G401 (cell line): ENCODE data around the gene C3orf62. TPM values are rescaled to one million over a fixed set of nuclear protein-coding genes. Genes with fewer than 3 reads are reported as not detected.
"Not testable (repeated sequence)": the region's sequence is repeated elsewhere in the genome, so short reads cannot be mapped to it uniquely, and the experiment has no call there.

Source experiments
- DNase-seq: peaks from one replicate; pipeline ENCODE4 v3.0.0-alpha.2; 2015; ENCODE audit warnings: low spot score
- in situ Hi-C: cut with HindIII; loops from 2 replicates; pipeline ENCODE4 v1.10.0; 2016; ENCODE audit warnings: low sequenced_read_pairs, mixed read lengths
- total RNA-seq: library from RNA; depleted of rRNA; stranded (reverse); fragments of >200 nt; shearing (Covaris generic); gene quantifications from 2 replicates; pipeline ENCODE4 v1.2.3, GENCODE V29; 2014

The C3orf62 gene
- total RNA-seq, 1 experiment from 2014 or later: 0.31 TPM

DNA sequence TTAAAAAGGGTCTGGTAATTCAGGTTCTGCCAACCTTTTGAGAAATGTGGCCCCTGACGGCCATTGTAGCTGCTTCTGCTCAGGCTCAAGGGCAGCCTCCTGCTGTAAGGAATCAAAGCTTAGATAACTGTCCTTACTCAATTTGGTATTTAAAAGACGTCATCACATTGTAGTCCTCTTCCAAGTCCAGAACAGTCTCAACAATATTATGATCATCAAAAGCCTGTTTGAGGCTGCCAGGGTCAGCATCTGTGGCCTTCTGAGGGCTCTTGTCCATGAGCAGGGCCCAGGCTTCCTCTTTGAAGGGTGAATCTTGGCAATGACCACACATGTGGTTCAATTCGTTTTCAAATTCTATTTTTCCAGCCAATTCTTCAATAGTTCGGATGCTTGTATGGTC, 6.0 kb downstream of the C3orf62 start:
- no peak for DNase-seq
- in situ Hi-C loops: no loop called here

- in situ Hi-C loops: no loop called here
- no peak for DNase-seq
Measured at GRCh38 chr3:49270156-49270500, 6.9 kb downstream of the C3orf62 start.

GRCh38 chr3:49269443-49270155, 7.4 kb downstream of the C3orf62 start:
- in situ Hi-C loops: no loop called here
- no peak for DNase-seq

GRCh38 chr3:49266410-49267095, 10.5 kb downstream of the C3orf62 start:
- DNase-seq: no peak
- in situ Hi-C loops: no loop called here

DNA sequence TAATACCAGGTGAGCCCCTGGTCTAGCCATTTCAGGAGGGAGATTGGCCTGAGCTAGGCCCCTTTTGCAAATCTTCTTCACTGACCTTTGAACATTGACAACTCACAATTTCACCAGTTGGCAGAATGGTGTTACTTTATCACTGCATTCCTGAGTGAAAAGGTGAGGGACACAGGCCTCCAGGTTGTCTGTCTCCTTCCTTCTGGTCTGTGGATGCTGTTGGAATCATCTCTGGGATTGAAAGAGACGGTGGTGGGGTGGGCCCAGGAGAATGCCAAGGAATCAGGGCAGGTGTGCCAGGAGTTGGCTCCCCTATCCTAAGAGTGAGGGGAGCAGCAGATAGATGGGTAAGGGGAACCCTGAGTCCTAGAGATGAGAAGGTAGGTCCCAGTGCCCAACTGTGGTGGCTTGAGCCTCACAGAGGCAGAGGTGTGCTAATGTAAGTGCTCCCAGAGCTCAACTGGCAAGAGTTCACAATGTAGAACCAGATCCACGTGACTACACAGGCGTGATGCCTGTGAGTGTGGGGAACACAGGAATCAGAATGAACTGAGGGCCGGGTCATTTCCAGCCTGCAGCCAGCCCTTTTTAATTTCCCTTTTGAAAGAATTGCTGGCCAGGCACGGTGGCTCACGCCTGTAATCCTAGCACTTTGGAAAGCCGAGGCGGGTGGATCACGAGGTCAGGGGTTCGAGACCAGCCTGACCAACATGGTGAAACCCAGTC, 11.2 kb downstream of the C3orf62 start:
- no peak for DNase-seq
- in situ Hi-C loops: no loop called here

- in situ Hi-C loops: no loop called here
Measured at GRCh38 chr3:49263159-49263889, 13.7 kb downstream of the C3orf62 start.

GRCh38 chr3:49260806-49261324, 16.2 kb downstream of the C3orf62 start:
- DNase-seq: no peak
- in situ Hi-C loops: no loop called here

More at GRCh38 chr3:49263159-49263889, 13.7 kb downstream of the C3orf62 start:
- no peak for DNase-seq

GRCh38 chr3:49257187-49257586, 19.8 kb downstream of the C3orf62 start:
- no peak for DNase-seq
- in situ Hi-C loops: no loop called here

DNA sequence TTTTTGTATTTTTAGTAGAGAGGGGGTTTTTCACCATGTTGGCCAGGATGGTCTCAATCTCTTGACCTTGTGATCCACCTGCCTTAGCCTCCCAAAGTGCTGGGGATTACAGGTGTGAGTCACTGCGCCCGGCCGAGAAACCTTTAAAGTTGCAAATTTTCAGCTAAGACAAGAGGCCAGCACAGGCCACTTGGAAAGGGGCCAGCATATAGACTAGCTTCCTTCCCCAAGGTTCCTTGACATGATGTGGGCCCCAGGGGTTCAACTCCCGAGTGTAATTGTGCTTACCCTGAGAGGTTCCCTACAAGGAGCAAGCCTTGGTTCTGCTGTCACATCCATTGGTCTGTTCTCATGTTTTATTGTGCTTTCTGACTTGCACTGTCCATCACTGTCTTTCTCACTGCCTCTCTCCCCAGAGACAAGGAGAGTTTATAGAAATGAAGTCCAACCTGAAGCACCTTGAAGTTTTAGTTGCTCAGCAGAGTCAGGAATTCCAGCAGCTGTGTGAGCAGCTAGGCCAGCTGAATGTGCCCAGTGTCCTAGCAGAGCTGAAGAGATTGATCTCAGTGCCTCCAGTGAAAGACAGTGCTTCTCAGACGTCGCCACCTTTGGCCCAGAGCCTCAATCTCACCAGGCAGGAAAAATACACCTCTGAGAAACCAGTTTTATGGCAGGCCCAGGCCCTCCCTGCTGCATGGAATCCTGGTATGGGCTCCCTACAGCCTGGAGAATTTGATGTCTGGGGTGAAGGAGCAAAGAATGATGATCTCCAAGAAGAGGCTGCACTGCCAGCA, 21.1 kb downstream of the C3orf62 start:
- no peak for DNase-seq
- in situ Hi-C loops: no loop called here

- in situ Hi-C loops: no loop called here
- no peak for DNase-seq
Measured at GRCh38 chr3:49255112-49255511, 21.9 kb downstream of the C3orf62 start.

DNA sequence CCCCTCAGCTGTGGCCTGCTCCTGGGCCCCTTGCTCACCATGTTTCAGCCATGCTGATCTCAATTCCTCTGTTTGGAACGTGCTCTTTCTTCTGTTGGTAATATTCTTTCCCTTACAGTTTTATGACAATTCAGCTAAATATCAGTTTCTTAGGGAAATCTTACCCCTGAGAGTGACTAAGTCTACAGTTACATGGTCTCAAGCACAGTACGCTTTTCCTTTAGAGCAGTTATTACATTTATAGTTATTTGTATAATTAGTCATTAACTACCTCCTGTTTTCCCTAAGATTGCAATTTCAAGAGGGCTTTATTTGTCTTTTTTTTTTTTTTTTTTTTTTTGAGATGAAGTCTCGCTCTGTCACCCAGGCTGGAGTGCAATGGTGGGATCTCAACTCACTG, 23.5 kb downstream of the C3orf62 start:
- DNase-seq: no peak
- in situ Hi-C loops: no loop called here

DNA sequence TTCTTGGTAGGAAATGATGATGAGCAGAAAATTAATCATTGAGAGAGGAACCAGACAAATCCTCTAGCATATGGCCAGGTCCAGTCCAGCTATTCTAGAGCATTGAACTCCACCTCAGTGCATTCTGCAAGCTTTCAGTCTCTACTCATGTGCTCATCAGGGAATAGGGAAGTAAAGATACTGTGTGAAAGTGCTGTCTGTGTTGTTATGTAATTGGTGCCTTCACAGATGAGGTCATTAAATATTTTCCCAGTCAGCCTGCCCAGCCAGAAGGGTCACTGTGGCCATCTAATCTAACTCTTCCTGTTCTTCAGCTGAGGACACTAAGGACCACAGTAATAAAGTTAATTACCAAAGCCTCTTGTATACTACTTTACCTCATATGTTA, 28.2 kb downstream of the C3orf62 start:
- no peak for DNase-seq
- in situ Hi-C loops: no loop called here

DNA sequence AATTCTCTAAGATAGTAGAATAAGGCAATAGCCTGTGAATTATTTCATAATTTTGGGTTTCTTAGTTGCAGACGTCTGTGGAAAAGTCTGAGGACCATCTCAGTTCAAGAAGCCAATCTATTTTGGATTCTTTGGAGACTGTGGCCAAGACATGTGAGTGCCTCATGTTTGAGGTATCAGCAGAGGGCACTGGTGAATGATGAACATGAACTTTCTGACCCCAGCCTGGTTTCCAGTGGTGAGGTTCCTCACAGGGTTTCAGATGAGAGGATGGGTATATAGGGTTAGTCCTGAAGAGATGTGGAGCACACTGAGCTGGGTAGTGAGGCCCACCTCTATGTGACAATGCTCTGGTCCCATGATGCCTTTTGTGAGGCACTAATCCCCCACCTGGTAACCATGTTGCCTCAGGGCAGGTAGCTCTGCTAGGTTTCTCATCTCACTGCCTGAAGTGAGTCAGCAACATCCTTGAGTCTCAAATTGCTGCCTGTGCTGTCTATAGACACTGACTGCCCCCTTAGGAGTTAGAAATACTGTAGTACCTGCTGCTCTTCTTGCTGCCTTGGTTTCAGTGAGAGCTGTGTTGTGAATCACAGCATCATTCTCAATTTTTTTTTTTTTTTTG, 32.3 kb downstream of the C3orf62 start:
- DNase-seq: no peak
- in situ Hi-C loops: no loop called here

GRCh38 chr3:49240091-49240490, 36.9 kb downstream of the C3orf62 start:
- in situ Hi-C loops, DNase-seq: not testable (repeated sequence)

DNA sequence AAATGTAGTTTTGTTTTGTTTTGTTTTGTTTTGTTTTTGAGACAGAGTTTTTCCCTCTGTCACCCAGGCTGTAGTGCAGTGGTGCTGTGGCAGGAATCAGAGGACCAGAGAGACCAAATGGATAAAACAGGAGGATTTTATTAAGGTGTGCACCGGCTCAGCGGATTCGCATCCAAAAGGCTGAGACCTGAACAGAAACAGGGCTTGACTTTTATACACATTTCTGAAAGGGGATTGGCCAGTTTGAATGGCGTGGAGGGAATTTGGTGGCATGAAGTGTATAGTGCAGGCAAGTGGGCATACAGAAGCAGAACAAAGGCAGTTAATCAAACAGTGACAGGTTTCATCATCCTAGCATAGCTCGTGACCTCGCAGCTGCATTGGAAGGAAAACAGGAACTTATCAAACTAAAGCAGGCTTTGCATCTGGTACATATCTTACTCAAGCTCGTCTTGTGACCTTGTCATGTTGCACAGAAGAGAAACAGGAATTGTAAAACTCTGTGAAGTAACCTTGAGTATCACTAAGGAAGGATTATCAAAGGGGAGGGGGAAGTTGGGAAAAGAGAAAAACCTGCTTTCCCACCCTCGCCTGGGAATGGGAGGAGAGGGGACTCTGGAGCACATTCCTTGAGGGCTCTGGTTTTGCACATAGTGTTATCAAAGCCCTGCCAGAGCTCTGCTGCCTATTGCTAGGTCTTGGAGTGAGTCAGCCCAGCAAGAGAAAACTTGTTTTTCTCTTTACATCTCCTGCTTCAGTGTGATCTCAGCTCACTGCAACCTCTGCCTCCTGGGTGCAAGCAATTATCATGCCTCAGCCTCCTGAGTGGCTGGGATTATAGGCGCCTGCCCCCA, 38.5 kb downstream of the C3orf62 start:
- in situ Hi-C loops: no loop called here
- DNase-seq: no peak

DNA sequence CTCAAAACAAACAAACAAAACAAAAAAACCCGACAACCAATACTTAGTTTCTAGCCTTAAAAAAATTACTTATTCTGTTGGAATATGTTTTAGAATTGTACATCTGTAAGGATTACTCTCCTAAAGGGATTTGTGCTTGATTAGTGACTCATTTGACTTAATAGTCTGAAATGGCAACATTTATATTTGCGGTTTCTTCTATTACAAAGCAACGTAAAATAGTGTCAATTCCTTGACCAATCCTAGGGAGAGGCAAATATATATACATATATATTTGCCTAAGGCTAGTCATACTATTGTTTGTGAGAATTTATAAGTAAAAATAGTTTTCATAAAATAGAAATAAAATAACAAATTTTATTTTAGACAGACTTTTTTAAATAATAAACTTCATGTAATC, 39.7 kb downstream of the C3orf62 start:
- in situ Hi-C loops: no loop called here
- no peak for DNase-seq

DNA sequence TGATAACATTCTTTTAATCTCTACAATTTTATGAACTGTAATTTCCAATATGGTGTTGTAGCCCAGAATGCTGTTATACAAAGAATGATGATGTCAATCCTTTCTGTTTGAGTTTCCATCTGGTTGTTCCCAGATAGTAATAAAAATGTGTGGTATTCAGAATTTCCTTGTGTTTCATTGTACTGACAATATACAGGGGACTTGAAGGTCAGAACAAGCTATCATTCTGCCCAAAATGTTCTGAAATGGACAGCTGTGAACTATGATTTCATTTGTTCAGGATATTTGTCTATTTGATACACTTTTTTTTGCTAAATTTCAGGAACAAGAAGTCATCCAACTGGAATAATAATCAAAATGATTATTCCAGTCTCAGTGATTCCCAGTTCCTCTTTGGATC, 40.8 kb downstream of the C3orf62 start:
- in situ Hi-C loops: no loop called here
- DNase-seq: no peak
